Tibial artery (tissue), 4 donors: ENCODE results near the gene MT1B.

ENCODE experiments used
- DNase-seq, 2 donors: peaks; one replicate each; pipeline ENCODE4 v3.0.0-alpha.2; 2019
- H3K27ac ChIP-seq, 2 donors: fragments of 200-600 bp; sonication (generic) in 1 of 2; 1 replicate in 1 of 2; 2 replicates in 1 of 2; pipeline ENCODE4 v1.5.1; 2018 to 2019; ENCODE audit warnings: mild to moderate bottlenecking in 1 of 2
- H3K27me3 ChIP-seq, 2 donors: fragments of 200-600 bp; sonication (generic) in 1 of 2; one replicate each; pipeline versions ENCODE4 v1.5.1 to v1.6.0; 2016 to 2019
- H3K36me3 ChIP-seq, 3 donors: fragments of 200-600 bp; sonication (generic) in 2 of 3; one replicate each; pipeline ENCODE4 v1.5.1; 2016 to 2019; ENCODE audit warnings: mild to moderate bottlenecking in 2 of 3
- H3K4me1 ChIP-seq, 4 donors: fragments of 200-600 bp; sonication (generic) in 2 of 4; 1 replicate in 3 of 4; 2 replicates in 1 of 4; pipeline ENCODE4 v1.5.1; 2016 to 2019
- H3K4me3 ChIP-seq, 2 donors: fragments of 200-600 bp; sonication (generic) in 1 of 2; 1 replicate in 1 of 2; 2 replicates in 1 of 2; pipeline ENCODE4 v1.5.1; 2018 to 2019; ENCODE audit warnings: mild to moderate bottlenecking in 2 of 2
- H3K9me3 ChIP-seq, 3 donors: fragments of 200-600 bp; sonication (generic) in 1 of 3; one replicate each; pipeline ENCODE4 v1.5.1; 2016 to 2019
- CTCF ChIP-seq, 2 experiments: fragments of 200-600 bp in 1 of 2; fragments of 450-650 bp in 1 of 2; IDR thresholded peaks; one replicate each; pipeline ENCODE4 v1.5.1; 2017 to 2019; ENCODE audit warnings: antibody characterized with exemption in 2 of 2, mild to moderate bottlenecking in 1 of 2, moderate library complexity in 1 of 2
- intact Hi-C: fragments of 100-400 bp; cut with DNase I; formaldehyde crosslinking; loops from one replicate; pipeline ENCODE4 v1.15.0; 2023; ENCODE audit warnings: low total_unique reads

Gene MT1B

GRCh38 chr16:56684256-56684925, 32.7 kb downstream of the MT1B start:
- DNase-seq = no peak
- Histone ChIP-seq H3K36me3 (peaks cover 6 to 25% (median 14%) of the 10 kb centered on the region in 3 donors), H3K27me3 (no peaks in the 10 kb centered on the region), H3K9me3 (peaks cover 0 to 10% (median 0%) of the 10 kb centered on the region in 3 donors), H3K27ac (peak overlapping the region; percentile 87 to 88), H3K4me1 (peaks cover 0 to 39% (median 10%) of the 10 kb centered on the region in 4 donors), H3K4me3 (peak overlapping the region; percentile 80 to 82)
- intact Hi-C loops = loop anchor here (5.0 kb wide), 1 partner anchor 77 kb away; the partner anchor contains the start of gene MT2A
- TF ChIP-seq CTCF (IDR thresholded peaks at IDR 0.05) = no peak

- Histone ChIP-seq H3K9me3 (peaks cover 0 to 10% (median 0%) of the 10 kb centered on the region in 3 donors), H3K36me3 (peaks cover 6 to 25% (median 14%) of the 10 kb centered on the region in 3 donors), H3K4me1 (peaks cover 0 to 39% (median 10%) of the 10 kb centered on the region in 4 donors), H3K27me3 (no peaks in the 10 kb centered on the region), H3K4me3 (peak overlapping the region; percentile 80 to 82), H3K27ac (peak overlapping the region; percentile 87 to 88)
- peak; percentile 57 to 84 for DNase-seq
- intact Hi-C loops = loop anchor here (5.0 kb wide), 1 partner anchor 78 kb away; the partner anchor contains the start of gene MT2A
- no peak for TF ChIP-seq CTCF (IDR thresholded peaks at IDR 0.05)
Observed at GRCh38 chr16:56684926-56685590, 33.4 kb downstream of the MT1B start.

- no peak for DNase-seq
- H3K9me3 ChIP-seq = peaks cover 0 to 10% (median 0%) of the 10 kb centered on the region in 3 donors
- no peak for TF ChIP-seq CTCF (IDR thresholded peaks at IDR 0.05)
- no peak overlapping the region for H3K27ac ChIP-seq
- peaks cover 6 to 25% (median 14%) of the 10 kb centered on the region in 3 donors for H3K36me3 ChIP-seq
- H3K27me3 ChIP-seq = no peaks in the 10 kb centered on the region
- peaks cover 0 to 32% (median 10%) of the 10 kb centered on the region in 4 donors for H3K4me1 ChIP-seq
- H3K4me3 ChIP-seq = no peak overlapping the region
- intact Hi-C loops = no loop called here
Observed at GRCh38 chr16:56686758-56687157, 35.1 kb downstream of the MT1B start.

- no peak for DNase-seq
- Histone ChIP-seq H3K4me3 (no peak overlapping the region), H3K9me3 (peaks cover 0 to 10% (median 0%) of the 10 kb centered on the region in 3 donors), H3K27me3 (no peaks in the 10 kb centered on the region), H3K4me1 (peaks cover 0 to 24% (median 10%) of the 10 kb centered on the region in 4 donors), H3K27ac (no peak overlapping the region), H3K36me3 (peaks cover 0 to 23% (median 12%) of the 10 kb centered on the region in 3 donors)
- no peak for TF ChIP-seq CTCF (IDR thresholded peaks at IDR 0.05)
- intact Hi-C loops = no loop called here
Observed at GRCh38 chr16:56688762-56689161, 37.1 kb downstream of the MT1B start.

- TF ChIP-seq CTCF (IDR thresholded peaks at IDR 0.05) = no peak
Observed at GRCh38 chr16:56689171-56689570, 37.5 kb downstream of the MT1B start.

More at GRCh38 chr16:56689171-56689570, 37.5 kb downstream of the MT1B start:
- peaks cover 0 to 19% (median 8%) of the 10 kb centered on the region in 3 donors for H3K36me3 ChIP-seq
- peaks cover 0 to 10% (median 0%) of the 10 kb centered on the region in 3 donors for H3K9me3 ChIP-seq
- intact Hi-C loops = no loop called here
- H3K27me3 ChIP-seq = no peaks in the 10 kb centered on the region
- DNase-seq = no peak
- no peak overlapping the region for H3K4me3 ChIP-seq
- peaks cover 0 to 20% (median 9%) of the 10 kb centered on the region in 4 donors for H3K4me1 ChIP-seq
- no peak overlapping the region for H3K27ac ChIP-seq
